HEK293 (cell line): Measurements from ENCODE around the gene RBM26.

Experiments
- CTCF ChIA-PET: fragments of 350-600 bp; formaldehyde crosslinking; extraction: SDS; loops from one replicate; lab custom pipeline; 2021; ENCODE audit warnings: antibody characterized with exemption; lab: Yijun Ruan, JAX
- POLR2A ChIA-PET: fragments of 300-600 bp; formaldehyde crosslinking; extraction: SDS; loops from one replicate; lab custom pipeline; 2020; ENCODE audit warnings: antibody characterized with exemption, inconsistent platforms; lab: Yijun Ruan, JAX
- H3K27ac ChIP-seq: fragments of 200-500 bp; sonication (Bioruptor generic); 2 replicates; pipeline ENCODE4 v1.5.1; 2014; ENCODE audit warnings: low read depth, low read length, control low read depth, inconsistent platforms; ENCODE audit errors: extremely low read depth
- H3K36me3 ChIP-seq, 2 experiments: fragments of 200-500 bp in 1 of 2; sonication (Bioruptor generic) in 1 of 2; 1 replicate in 1 of 2; 2 replicates in 1 of 2; pipeline ENCODE4 v1.5.1; 2014 to 2017; ENCODE audit warnings: inconsistent platforms in 2 of 2, low read length in 2 of 2; ENCODE audit not compliant: control insufficient read depth in 2 of 2, insufficient read depth in 1 of 2
- H3K4me1 ChIP-seq: fragments of 200-500 bp; sonication (Bioruptor generic); 2 replicates; pipeline ENCODE4 v1.5.1; 2014; ENCODE audit warnings: mild to moderate bottlenecking, low read length, inconsistent platforms; ENCODE audit not compliant: control insufficient read depth, insufficient read depth
- H3K4me3 ChIP-seq: 2 replicates; pipeline ENCODE4 v1.5.1; 2011; ENCODE audit warnings: low read depth, mild to moderate bottlenecking, control low read depth, low read length, moderate library complexity
- H3K9me3 ChIP-seq: fragments of 200-500 bp; sonication (Bioruptor generic); 2 replicates; pipeline ENCODE4 v1.5.1; 2014; ENCODE audit warnings: low read depth, low read length, inconsistent platforms; ENCODE audit not compliant: control insufficient read depth, insufficient read depth
- GLI4 ChIP-seq: fragments of 450-650 bp; formaldehyde crosslinking; IDR thresholded peaks from 2 replicates; pipeline ENCODE4 v1.5.1; 2016; ENCODE audit warnings: missing biosample characterization, missing genetic modification characterization
- HOXC10 ChIP-seq: sonication (generic); formaldehyde crosslinking; IDR thresholded peaks from 2 replicates; pipeline ENCODE4 v1.8.1; 2023; ENCODE audit warnings: mild to moderate bottlenecking, missing genetic modification reagents
- PRDM1 ChIP-seq: fragments of 450-650 bp; formaldehyde crosslinking; IDR thresholded peaks from 2 replicates; pipeline ENCODE4; 2016; ENCODE audit warnings: missing biosample characterization, missing genetic modification characterization
- PRDM2 ChIP-seq: fragments of 450-650 bp; formaldehyde crosslinking; IDR thresholded peaks from 2 replicates; pipeline ENCODE4 v1.5.1; 2016; ENCODE audit warnings: missing biosample characterization, missing genetic modification characterization, borderline replicate concordance
- SCRT1 ChIP-seq: fragments of 450-650 bp; formaldehyde crosslinking; IDR thresholded peaks from 2 replicates; pipeline ENCODE4 v1.5.1; 2016; ENCODE audit warnings: missing biosample characterization, missing genetic modification characterization, borderline replicate concordance
- SP2 ChIP-seq: fragments of 450-650 bp; formaldehyde crosslinking; IDR thresholded peaks from 2 replicates; pipeline ENCODE4 v1.5.1; 2016; ENCODE audit warnings: missing biosample characterization, missing genetic modification characterization
- TRIM28 ChIP-seq: IDR thresholded peaks from 2 replicates; pipeline ENCODE4 v1.6.1; 2011; ENCODE audit warnings: low read length, control low read depth, borderline replicate concordance
- ZBTB1 ChIP-seq: fragments of 450-650 bp; formaldehyde crosslinking; IDR thresholded peaks from 2 replicates; pipeline ENCODE4 v1.5.1; 2016; ENCODE audit warnings: missing biosample characterization, missing genetic modification characterization
- ZBTB10 ChIP-seq: fragments of 450-650 bp; formaldehyde crosslinking; IDR thresholded peaks from 2 replicates; pipeline ENCODE4 v1.5.1; 2016; ENCODE audit warnings: missing biosample characterization, missing genetic modification characterization
- ZBTB7A ChIP-seq: fragments of 450-650 bp; formaldehyde crosslinking; IDR thresholded peaks from 2 replicates; pipeline ENCODE4 v1.5.1; 2016; ENCODE audit warnings: low read depth, missing biosample characterization, missing genetic modification characterization
- ZFHX2 ChIP-seq: fragments of 450-650 bp; formaldehyde crosslinking; conservative IDR thresholded peaks from 2 replicates; pipeline ENCODE4 v1.5.1; 2016; ENCODE audit warnings: missing biosample characterization, missing genetic modification characterization
- ZNF19 ChIP-seq: fragments of 450-650 bp; formaldehyde crosslinking; IDR thresholded peaks from 2 replicates; pipeline ENCODE4; 2016; ENCODE audit warnings: missing biosample characterization, missing genetic modification characterization, low read depth
- ZNF2 ChIP-seq: fragments of 450-650 bp; formaldehyde crosslinking; IDR thresholded peaks from 2 replicates; pipeline ENCODE4 v1.5.1; 2016; ENCODE audit warnings: missing biosample characterization, missing genetic modification characterization
- ZNF214 ChIP-seq: fragments of 450-650 bp; formaldehyde crosslinking; IDR thresholded peaks from 2 replicates; pipeline ENCODE4 v1.5.1; 2017; ENCODE audit warnings: missing biosample characterization, mild to moderate bottlenecking, missing genetic modification characterization, borderline replicate concordance
- ZNF302 ChIP-seq: fragments of 450-650 bp; formaldehyde crosslinking; IDR thresholded peaks from 2 replicates; pipeline ENCODE4 v1.5.1; 2016; ENCODE audit warnings: missing biosample characterization, missing genetic modification characterization, low read depth
- ZNF37A ChIP-seq: fragments of 450-650 bp; IDR thresholded peaks from 2 replicates; pipeline ENCODE4 v1.5.1; 2018; ENCODE audit warnings: missing biosample characterization, missing genetic modification characterization
- ZNF555 ChIP-seq: fragments of 450-650 bp; formaldehyde crosslinking; conservative IDR thresholded peaks from 2 replicates; pipeline ENCODE4 v1.5.1; 2017; ENCODE audit warnings: missing biosample characterization, mild to moderate bottlenecking, missing genetic modification characterization, inconsistent platforms
- ZNF585B ChIP-seq: fragments of 450-650 bp; formaldehyde crosslinking; IDR thresholded peaks from 2 replicates; pipeline ENCODE4 v1.5.1; 2016; ENCODE audit warnings: missing biosample characterization, missing genetic modification characterization
- ZNF624 ChIP-seq: fragments of 450-650 bp; formaldehyde crosslinking; IDR thresholded peaks from 2 replicates; pipeline ENCODE4 v1.5.1; 2017; ENCODE audit warnings: missing biosample characterization, missing genetic modification characterization
- ZNF626 ChIP-seq: fragments of 450-650 bp; sonication (Bioruptor Pico); formaldehyde crosslinking; IDR thresholded peaks from 2 replicates; pipeline ENCODE4 v1.5.1; 2018; ENCODE audit warnings: missing biosample characterization, missing genetic modification characterization, inconsistent platforms
- ZNF629 ChIP-seq: fragments of 450-650 bp; formaldehyde crosslinking; IDR thresholded peaks from 2 replicates; pipeline ENCODE4 v1.5.1; 2017; ENCODE audit warnings: missing biosample characterization, missing genetic modification characterization
- ZNF645 ChIP-seq: fragments of 450-650 bp; formaldehyde crosslinking; IDR thresholded peaks from 2 replicates; pipeline ENCODE4; 2016; ENCODE audit warnings: missing biosample characterization, missing genetic modification characterization
- ZNF76 ChIP-seq: fragments of 450-650 bp; formaldehyde crosslinking; IDR thresholded peaks from 2 replicates; pipeline ENCODE4; 2016; ENCODE audit warnings: low read depth, missing biosample characterization, missing genetic modification characterization, borderline replicate concordance
- ZSCAN5A ChIP-seq: fragments of 450-650 bp; formaldehyde crosslinking; IDR thresholded peaks from 2 replicates; pipeline ENCODE4 v1.5.1; 2016; ENCODE audit warnings: missing biosample characterization, missing genetic modification characterization

The RBM26 gene

GRCh38 chr13:79354285-79354684 is 51.8 kb downstream of the RBM26 start (continued):
- TF ChIP-seq ZNF626 (no peak), PRDM1 (tag by site-specific recombination) (no peak), ZBTB10 (no peak), ZNF585B (tag by site-specific recombination) (no peak), ZNF302 (tag by site-specific recombination) (no peak), ZBTB1 (tag by site-specific recombination) (no peak), ZNF624 (tag by site-specific recombination) (no peak), ZNF2 (tag by site-specific recombination) (no peak), ZNF629 (tag by site-specific recombination) (no peak)

- ChIA-PET POLR2A (no interaction called here), CTCF (no interaction called here)
- Histone ChIP-seq H3K36me3 (peaks cover 4 to 77% of the 10 kb centered on the region in 2 experiments; a peak in 2 of 3 replicates), H3K4me1 (no peaks in the 10 kb centered on the region), H3K9me3 (no peaks in the 10 kb centered on the region), H3K27ac (no peak overlapping the region), H3K4me3 (no peak overlapping the region)
- TF ChIP-seq ZNF19 (tag by site-specific recombination) (no peak), SCRT1 (tag by site-specific recombination) (no peak)
- TF ChIP-seq, all 188 proteins: peak for 0
These were observed 52.4 kb downstream of the RBM26 start for GRCh38 chr13:79353693-79354092.

DNA sequence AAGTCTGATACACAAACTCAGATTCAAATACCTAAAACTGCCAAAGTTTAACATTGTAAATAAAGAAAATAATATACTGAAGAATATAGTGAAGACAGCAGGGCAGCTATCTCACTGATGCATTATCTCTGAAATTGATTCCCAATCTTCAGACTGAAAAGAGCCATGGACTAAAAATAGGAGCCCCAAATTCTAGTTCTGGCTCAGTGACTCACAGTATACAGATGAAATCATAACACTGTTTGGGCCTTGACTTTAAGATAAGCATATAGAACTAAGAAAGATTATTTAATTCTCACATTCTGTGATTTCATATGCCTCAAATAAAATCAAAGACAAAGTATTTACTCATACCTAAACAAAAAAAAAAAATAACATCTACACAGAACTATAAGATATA is 53.9 kb downstream of the RBM26 start:
- CTCF ChIA-PET = no interaction called here
- H3K36me3 ChIP-seq = peaks cover 4 to 74% of the 10 kb centered on the region in 2 experiments; a peak in 2 of 3 replicates
- POLR2A ChIA-PET = no interaction called here
- TF ChIP-seq ZSCAN5A (no peak), ZNF555 (tag by site-specific recombination) (no peak), SP2 (tag by site-specific recombination) (no peak), GLI4 (tag by site-specific recombination) (no peak), PRDM2 (no peak), ZNF214 (tag by site-specific recombination) (no peak), ZNF645 (tag by site-specific recombination) (no peak), ZFHX2 (tag by site-specific recombination) (no peak), TRIM28 (no peak), ZBTB7A (no peak), HOXC10 (CRISPR knock-in tag) (no peak), ZNF76 (tag by site-specific recombination) (no peak), ZNF37A (no peak)

More for the DNA sequence above, 53.9 kb downstream of the RBM26 start:
- H3K4me3 ChIP-seq = no peak overlapping the region
- H3K4me1 ChIP-seq = no peaks in the 10 kb centered on the region
- H3K27ac ChIP-seq = no peak overlapping the region
- H3K9me3 ChIP-seq = no peaks in the 10 kb centered on the region
